Right atrium auricular region (tissue), 2 donors: ENCODE data around the gene DCDC2. TPM values are rescaled to one million over a fixed set of nuclear protein-coding genes. Genes with fewer than 3 reads are reported as not detected.
"Not testable (repeated sequence)": the region's sequence is repeated elsewhere in the genome, so short reads cannot be mapped to it uniquely, and the experiment has no call there.

Experiments
- DNase-seq: peaks from one replicate; pipeline ENCODE4 v3.0.0-alpha.2; 2019; ENCODE audit warnings: low spot score
- H3K27ac ChIP-seq, 2 donors: fragments of 200-600 bp; sonication (generic); 1 replicate in 1 of 2; 2 replicates in 1 of 2; pipeline ENCODE4 v1.5.1; 2016 to 2019
- H3K27me3 ChIP-seq, 2 donors: fragments of 200-600 bp; sonication (generic); one replicate each; pipeline versions ENCODE4 v1.5.1 to v1.6.0; 2017 to 2019
- H3K36me3 ChIP-seq: fragments of 200-600 bp; sonication (generic); one replicate; pipeline ENCODE4 v1.5.1; 2016
- H3K4me1 ChIP-seq, 2 donors: fragments of 200-600 bp; sonication (generic); one replicate each; pipeline versions ENCODE4 v1.5.1 to v1.6.0; 2017 to 2019
- H3K4me3 ChIP-seq, 2 donors: fragments of 200-600 bp; sonication (generic); 1 replicate in 1 of 2; 2 replicates in 1 of 2; pipeline ENCODE4 v1.5.1; 2017 to 2019; ENCODE audit warnings: mild to moderate bottlenecking in 1 of 2, moderate library complexity in 1 of 2
- H3K9me3 ChIP-seq, 2 donors: fragments of 200-600 bp; sonication (generic); one replicate each; pipeline ENCODE4 v1.5.1; 2019
- CTCF ChIP-seq, 2 donors: fragments of 200-600 bp; sonication (generic); IDR thresholded peaks; one replicate each; pipeline ENCODE4 v1.5.1; 2019; ENCODE audit warnings: antibody characterized with exemption in 2 of 2
- total RNA-seq, 2 donors: library from RNA; depleted of rRNA; stranded (reverse); fragments of >200 nt; gene quantifications; one replicate each; pipeline ENCODE4 v1.1.0, GENCODE V29; 2016

DCDC2 gene
- total RNA-seq, 2 donors from 2014 or later = not detected

- Histone ChIP-seq H3K4me3 (no peak overlapping the region), H3K27ac (no peak overlapping the region), H3K27me3 (no peaks in the 10 kb centered on the region), H3K9me3 (no peaks in the 10 kb centered on the region), H3K36me3 (no peaks in the 10 kb centered on the region), H3K4me1 (no peaks in the 10 kb centered on the region)
- DNase-seq = no peak
- no peak for TF ChIP-seq CTCF (IDR thresholded peaks at IDR 0.05)
These were observed 211.0 kb downstream of the DCDC2 start for GRCh38 chr6:24146871-24147270.

GRCh38 chr6:24145690-24146131 is 212.1 kb downstream of the DCDC2 start:
- no peak overlapping the region for H3K27ac ChIP-seq
- no peaks in the 10 kb centered on the region for H3K9me3 ChIP-seq
- DNase-seq = no peak
- no peak for TF ChIP-seq CTCF (IDR thresholded peaks at IDR 0.05)
- no peaks in the 10 kb centered on the region for H3K36me3 ChIP-seq
- no peaks in the 10 kb centered on the region for H3K27me3 ChIP-seq
- H3K4me1 ChIP-seq = no peaks in the 10 kb centered on the region
- no peak overlapping the region for H3K4me3 ChIP-seq

- not testable (repeated sequence) for H3K36me3 ChIP-seq, H3K4me3 ChIP-seq, H3K9me3 ChIP-seq, H3K4me1 ChIP-seq, H3K27ac ChIP-seq, H3K27me3 ChIP-seq, DNase-seq
These were observed 215.1 kb downstream of the DCDC2 start for GRCh38 chr6:24142733-24143132.

- H3K4me3 ChIP-seq = no peak overlapping the region
- no peak overlapping the region for H3K27ac ChIP-seq
- no peaks in the 10 kb centered on the region for H3K36me3 ChIP-seq
- DNase-seq = no peak
- H3K4me1 ChIP-seq = no peaks in the 10 kb centered on the region
- TF ChIP-seq CTCF (IDR thresholded peaks at IDR 0.05) = no peak
- H3K9me3 ChIP-seq = no peaks in the 10 kb centered on the region
- H3K27me3 ChIP-seq = no peaks in the 10 kb centered on the region
These were observed 217.3 kb downstream of the DCDC2 start for GRCh38 chr6:24140591-24140990.

- Histone ChIP-seq H3K27ac (no peak overlapping the region), H3K27me3 (no peaks in the 10 kb centered on the region), H3K36me3 (no peaks in the 10 kb centered on the region), H3K9me3 (no peaks in the 10 kb centered on the region), H3K4me1 (no peaks in the 10 kb centered on the region), H3K4me3 (no peak overlapping the region)
- TF ChIP-seq CTCF (IDR thresholded peaks at IDR 0.05) = no peak
- DNase-seq = no peak
These were observed 218.2 kb downstream of the DCDC2 start for GRCh38 chr6:24139639-24140038.

GRCh38 chr6:24139080-24139479 is 218.8 kb downstream of the DCDC2 start:
- no peak for TF ChIP-seq CTCF (IDR thresholded peaks at IDR 0.05)
- no peak for DNase-seq
- Histone ChIP-seq H3K4me3 (no peak overlapping the region), H3K4me1 (no peaks in the 10 kb centered on the region), H3K27me3 (no peaks in the 10 kb centered on the region), H3K27ac (no peak overlapping the region), H3K36me3 (no peaks in the 10 kb centered on the region), H3K9me3 (no peaks in the 10 kb centered on the region)
